Right atrium auricular region (tissue), 2 donors: ENCODE results near the gene MT1F. TPM values are rescaled to one million over a fixed set of nuclear protein-coding genes. Genes with fewer than 3 reads are reported as not detected.

ENCODE experiments used
- DNase-seq: peaks from one replicate; pipeline ENCODE4 v3.0.0-alpha.2; 2019; ENCODE audit warnings: low spot score
- H3K27ac ChIP-seq, 2 donors: fragments of 200-600 bp; sonication (generic); 1 replicate in 1 of 2; 2 replicates in 1 of 2; pipeline ENCODE4 v1.5.1; 2016 to 2019
- H3K27me3 ChIP-seq, 2 donors: fragments of 200-600 bp; sonication (generic); one replicate each; pipeline versions ENCODE4 v1.5.1 to v1.6.0; 2017 to 2019
- H3K36me3 ChIP-seq: fragments of 200-600 bp; sonication (generic); one replicate; pipeline ENCODE4 v1.5.1; 2016
- H3K4me1 ChIP-seq, 2 donors: fragments of 200-600 bp; sonication (generic); one replicate each; pipeline versions ENCODE4 v1.5.1 to v1.6.0; 2017 to 2019
- H3K4me3 ChIP-seq, 2 donors: fragments of 200-600 bp; sonication (generic); 1 replicate in 1 of 2; 2 replicates in 1 of 2; pipeline ENCODE4 v1.5.1; 2017 to 2019; ENCODE audit warnings: mild to moderate bottlenecking in 1 of 2, moderate library complexity in 1 of 2
- H3K9me3 ChIP-seq, 2 donors: fragments of 200-600 bp; sonication (generic); one replicate each; pipeline ENCODE4 v1.5.1; 2019
- total RNA-seq, 2 donors: library from RNA; depleted of rRNA; stranded (reverse); fragments of >200 nt; gene quantifications; one replicate each; pipeline ENCODE4 v1.1.0, GENCODE V29; 2016
- TF ChIP-seq, protein P1 (sequence below), 2 donors: fragments of 200-600 bp; sonication (generic); IDR thresholded peaks; one replicate each; pipeline ENCODE4 v1.5.1; 2019; ENCODE audit warnings: antibody characterized with exemption in 2 of 2

The MT1F gene
- total RNA-seq, 2 donors from 2014 or later, result 3.2 to 6.1 TPM

DNA sequence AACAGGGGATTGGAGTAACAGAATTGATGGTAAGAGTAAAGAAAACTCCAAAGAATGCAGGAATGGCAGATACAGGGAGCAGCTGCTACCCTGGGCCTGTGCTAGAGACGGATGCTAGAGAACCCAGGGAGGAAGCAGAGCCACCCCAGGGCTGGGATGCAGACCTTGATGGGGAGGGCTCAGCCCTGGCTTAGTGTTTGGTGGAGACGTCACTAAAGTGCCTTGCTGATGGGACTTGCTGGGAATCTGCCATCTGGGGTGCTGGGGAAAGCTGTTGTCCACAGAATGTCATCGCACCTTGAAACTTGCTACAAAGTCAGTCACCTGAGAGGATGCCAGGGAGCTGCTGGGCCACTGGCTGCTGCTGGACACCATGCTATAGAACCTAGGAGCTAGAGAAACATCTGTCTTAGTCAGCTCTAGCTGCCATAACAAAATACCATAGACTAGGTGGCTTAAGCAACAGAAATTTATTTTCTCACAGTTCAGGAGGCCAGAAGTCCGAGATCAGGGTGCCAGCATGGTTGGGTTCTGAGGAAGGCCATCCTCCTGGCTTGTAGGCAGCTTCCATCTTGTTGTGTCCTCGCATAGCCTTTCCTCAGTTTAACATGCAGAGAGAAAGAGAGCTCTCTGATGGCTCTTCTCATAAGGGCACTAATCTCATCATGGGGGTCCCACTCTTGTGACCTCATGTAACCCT, 39.8 kb downstream of the MT1F start:
- Histone ChIP-seq H3K27me3 (no peaks in the 10 kb centered on the region), H3K36me3 (no peaks in the 10 kb centered on the region), H3K9me3 (no peaks in the 10 kb centered on the region), H3K4me3 (no peak overlapping the region), H3K4me1 (peaks cover 0 to 3% of the 10 kb centered on the region in 2 donors), H3K27ac (no peak overlapping the region)
- TF ChIP-seq, protein P1, sequence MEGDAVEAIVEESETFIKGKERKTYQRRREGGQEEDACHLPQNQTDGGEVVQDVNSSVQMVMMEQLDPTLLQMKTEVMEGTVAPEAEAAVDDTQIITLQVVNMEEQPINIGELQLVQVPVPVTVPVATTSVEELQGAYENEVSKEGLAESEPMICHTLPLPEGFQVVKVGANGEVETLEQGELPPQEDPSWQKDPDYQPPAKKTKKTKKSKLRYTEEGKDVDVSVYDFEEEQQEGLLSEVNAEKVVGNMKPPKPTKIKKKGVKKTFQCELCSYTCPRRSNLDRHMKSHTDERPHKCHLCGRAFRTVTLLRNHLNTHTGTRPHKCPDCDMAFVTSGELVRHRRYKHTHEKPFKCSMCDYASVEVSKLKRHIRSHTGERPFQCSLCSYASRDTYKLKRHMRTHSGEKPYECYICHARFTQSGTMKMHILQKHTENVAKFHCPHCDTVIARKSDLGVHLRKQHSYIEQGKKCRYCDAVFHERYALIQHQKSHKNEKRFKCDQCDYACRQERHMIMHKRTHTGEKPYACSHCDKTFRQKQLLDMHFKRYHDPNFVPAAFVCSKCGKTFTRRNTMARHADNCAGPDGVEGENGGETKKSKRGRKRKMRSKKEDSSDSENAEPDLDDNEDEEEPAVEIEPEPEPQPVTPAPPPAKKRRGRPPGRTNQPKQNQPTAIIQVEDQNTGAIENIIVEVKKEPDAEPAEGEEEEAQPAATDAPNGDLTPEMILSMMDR (IDR thresholded peaks at IDR 0.05), result no peak
- no peak for DNase-seq

DNA sequence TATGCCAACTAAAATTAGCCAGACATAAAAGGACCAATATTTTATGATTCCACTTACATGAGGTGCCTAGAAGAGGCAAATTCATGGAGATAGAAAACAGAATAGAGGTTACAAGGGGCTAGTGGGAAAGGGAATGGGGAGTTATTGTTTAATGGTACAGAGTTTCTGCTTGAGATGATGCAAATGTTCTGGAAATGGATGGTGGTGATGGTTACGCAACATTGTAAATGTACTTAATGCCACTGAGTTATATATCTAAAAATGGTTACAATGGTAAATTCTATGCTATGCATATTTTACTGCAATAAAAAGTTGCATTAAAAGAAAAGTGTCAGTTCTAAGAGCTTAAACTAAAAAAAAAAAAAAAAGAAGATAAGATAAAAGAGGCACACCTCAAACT, 42.4 kb downstream of the MT1F start:
- DNase-seq, result no peak
- Histone ChIP-seq H3K4me1 (peaks cover 0 to 3% of the 10 kb centered on the region in 2 donors), H3K36me3 (no peaks in the 10 kb centered on the region), H3K27me3 (no peaks in the 10 kb centered on the region), H3K9me3 (no peaks in the 10 kb centered on the region), H3K4me3 (no peak overlapping the region), H3K27ac (no peak overlapping the region)
- TF ChIP-seq, protein P1 (IDR thresholded peaks at IDR 0.05), result no peak

DNA sequence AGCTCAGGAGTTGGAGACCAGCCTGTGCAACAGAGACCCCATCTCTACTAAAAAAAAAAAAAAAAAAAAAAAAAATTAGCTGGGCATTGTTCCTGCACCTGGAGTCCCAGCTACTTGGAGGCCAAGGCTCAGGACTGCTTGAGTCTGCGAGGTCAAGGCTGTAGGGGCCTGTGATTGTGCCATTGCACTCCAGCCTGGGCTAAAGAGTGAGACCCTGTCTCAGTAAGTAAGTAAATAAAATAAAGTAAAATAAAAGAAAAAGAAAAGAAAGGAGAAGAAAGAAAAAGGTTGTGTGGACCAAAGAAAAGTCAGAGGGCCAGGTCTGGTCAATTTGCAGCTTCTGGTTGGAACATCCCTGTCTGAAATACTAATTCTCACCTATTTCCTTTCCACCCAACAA, 42.9 kb downstream of the MT1F start:
- TF ChIP-seq, protein P1 (IDR thresholded peaks at IDR 0.05), result no peak
- peak; percentile 38 for DNase-seq
- no peak overlapping the region for H3K27ac ChIP-seq

DNA sequence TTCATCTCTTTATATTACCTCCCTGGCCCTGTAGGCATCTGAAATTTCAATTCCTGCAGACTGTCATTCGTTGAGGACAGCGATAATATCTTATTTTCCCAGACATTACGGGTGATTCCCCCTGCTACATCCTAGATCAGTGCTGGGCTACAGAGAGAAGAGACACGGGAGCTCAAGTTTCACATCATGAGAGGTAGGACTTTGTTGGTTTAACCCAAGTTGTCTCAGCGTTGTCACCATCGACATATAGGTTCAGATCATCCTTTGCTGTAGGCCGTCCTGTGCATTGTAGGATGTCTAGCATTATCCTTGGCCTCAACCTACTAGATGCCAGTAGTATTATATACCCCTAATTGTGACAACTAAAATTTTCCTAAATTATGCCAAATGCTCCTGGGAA, 43.8 kb downstream of the MT1F start:
- Histone ChIP-seq H3K4me3 (no peak overlapping the region), H3K27me3 (no peaks in the 10 kb centered on the region), H3K4me1 (peaks cover 0 to 3% of the 10 kb centered on the region in 2 donors), H3K9me3 (no peaks in the 10 kb centered on the region), H3K36me3 (no peaks in the 10 kb centered on the region), H3K27ac (no peak overlapping the region)
- TF ChIP-seq, protein P1 (IDR thresholded peaks at IDR 0.05), result no peak
- DNase-seq, result no peak

More for the DNA sequence above, 42.9 kb downstream of the MT1F start:
- no peaks in the 10 kb centered on the region for H3K27me3 ChIP-seq
- no peaks in the 10 kb centered on the region for H3K9me3 ChIP-seq
- H3K36me3 ChIP-seq, result no peaks in the 10 kb centered on the region
- H3K4me3 ChIP-seq, result no peak overlapping the region
- peaks cover 0 to 3% of the 10 kb centered on the region in 2 donors for H3K4me1 ChIP-seq

DNA sequence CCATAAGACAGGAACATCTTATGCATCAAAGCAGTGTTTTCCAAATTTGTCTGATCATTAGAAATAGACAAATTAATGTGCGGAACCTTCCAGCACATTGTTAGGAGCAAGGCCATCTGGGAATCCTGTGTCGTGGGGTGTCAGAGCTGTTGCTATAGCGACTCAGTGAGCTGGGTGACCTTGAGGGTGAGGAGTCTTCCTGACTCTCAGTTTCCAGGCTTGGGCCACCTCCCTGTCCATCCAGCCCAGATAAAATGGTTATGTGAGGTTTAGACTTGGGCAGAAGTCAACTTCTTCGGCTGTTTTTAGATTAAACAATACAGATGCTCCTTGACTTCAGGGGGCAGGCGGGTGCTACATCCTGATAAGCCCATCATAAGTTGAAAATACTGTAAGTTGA, 45.1 kb downstream of the MT1F start:
- Histone ChIP-seq H3K9me3 (no peaks in the 10 kb centered on the region), H3K27me3 (no peaks in the 10 kb centered on the region), H3K36me3 (no peaks in the 10 kb centered on the region), H3K27ac (no peak overlapping the region), H3K4me1 (peaks cover 0 to 3% of the 10 kb centered on the region in 2 donors), H3K4me3 (no peak overlapping the region)
- TF ChIP-seq, protein P1 (IDR thresholded peaks at IDR 0.05), result no peak
- DNase-seq, result no peak

Other genes with a start within 250 kb of the MT1F start
- gene AMFR, start 232.4 kb upstream of the MT1F start, total RNA-seq, result 100 to 1,000 TPM; 110 to 153 TPM
- 10 to 100 TPM; 37.0 to 43.7 TPM for gene NUDT21, start 206.6 kb upstream of the MT1F start, total RNA-seq
- 10 to 100 TPM; 18.0 to 23.7 TPM for gene OGFOD1, start 206.4 kb upstream of the MT1F start, total RNA-seq
- gene BBS2, start 137.9 kb upstream of the MT1F start, total RNA-seq, result 10 to 100 TPM; 28.6 to 49.6 TPM
- gene MT4, start 92.9 kb upstream of the MT1F start, total RNA-seq, result not detected
- gene MT3, start 68.4 kb upstream of the MT1F start, total RNA-seq, result not detected
- 100 to 1,000 TPM in 1 of 2 donors, 10 to 100 TPM in 1; 33.3 to 118 TPM for gene MT2A, start 49.4 kb upstream of the MT1F start, total RNA-seq
- gene MT1E, start 32.2 kb upstream of the MT1F start, total RNA-seq, result 100 to 1,000 TPM; 129 to 210 TPM
- 1 to 10 TPM; 5.2 to 9.9 TPM for gene MT1M, start 25.3 kb upstream of the MT1F start, total RNA-seq
- 10 to 100 TPM in 1 of 2 donors, not detected in 1; 30.0 TPM for gene MT1A, start 19.3 kb upstream of the MT1F start, total RNA-seq
- gene MT1B, start 6.1 kb upstream of the MT1F start, total RNA-seq, result not detected
- gene MT1G, start 10.1 kb downstream of the MT1F start, total RNA-seq, result 1 to 10 TPM in 1 of 2 donors, not detected in 1; 7.2 TPM
- not detected for gene MT1H, start 11.9 kb downstream of the MT1F start, total RNA-seq
- gene MT1X, start 24.5 kb downstream of the MT1F start, total RNA-seq, result 100 to 1,000 TPM; 193 to 287 TPM
- gene NUP93, start 72.2 kb downstream of the MT1F start, total RNA-seq, result 10 to 100 TPM; 18.1 to 19.8 TPM
- not detected for gene SLC12A3, start 207.2 kb downstream of the MT1F start, total RNA-seq